IMR-90 (cell line): ENCODE results near the gene OR6V1. TPM values are rescaled to one million over a fixed set of nuclear protein-coding genes. Genes with fewer than 3 reads are reported as not detected.
A peak's percentile ranks its signal among the peaks of the same experiment; 100 is the strongest.

Experiments used
- ATAC-seq: fragments of 200-7000 bp; cut with Tn5 transposase; 2 replicates; pipeline ENCODE4 v1.9.1; 2020; ENCODE audit warnings: low read depth, mild to moderate bottlenecking, moderate library complexity
- BruUV-seq: library from RNA; stranded (reverse); fragments of 400-500 nt; replicated peaks from 2 replicates; lab custom pipeline; 2021; lab: Mats Ljungman, UMichigan
- CTCF ChIA-PET: fragments of 300-600 bp; formaldehyde crosslinking; extraction: SDS; loops from one replicate; lab custom pipeline; 2021; ENCODE audit warnings: antibody characterized with exemption; lab: Yijun Ruan, JAX
- POLR2A ChIA-PET: fragments of 300-600 bp; sonication (Branson Sonifier 250); formaldehyde crosslinking; loops from one replicate; lab custom pipeline; 2022; ENCODE audit warnings: antibody characterized with exemption; ENCODE audit not compliant: unreplicated experiment; lab: Charles Lee
- DNase-seq: peaks from one replicate; pipeline ENCODE4 v3.0.0; 2013
- H2AFZ ChIP-seq: replicated peaks from 2 replicates; pipeline ENCODE3; 2013; ENCODE audit warnings: low read length, mild to moderate bottlenecking; ENCODE audit not compliant: poor library complexity
- H2AK5ac ChIP-seq: 2 replicates; pipeline ENCODE4 v1.6.1; 2013; ENCODE audit warnings: low read depth, low read length, inconsistent platforms
- H2AK9ac ChIP-seq: replicated peaks from 2 replicates; pipeline ENCODE3; 2013; ENCODE audit warnings: mild to moderate bottlenecking, low read depth, low read length, moderate library complexity; ENCODE audit not compliant: poor library complexity
- H2BK120ac ChIP-seq: 2 replicates; pipeline ENCODE4 v1.6.1; 2013; ENCODE audit warnings: low read depth, low read length, inconsistent platforms
- H2BK15ac ChIP-seq: 3 replicates; pipeline ENCODE4 v1.6.1; 2013; ENCODE audit warnings: low read depth, low read length, inconsistent platforms
- H2BK20ac ChIP-seq: 2 replicates; pipeline ENCODE4 v1.6.1; 2013; ENCODE audit warnings: low read depth, mild to moderate bottlenecking, inconsistent platforms, low read length, moderate library complexity
- H2BK5ac ChIP-seq: 2 replicates; pipeline ENCODE4 v1.6.1; 2013; ENCODE audit warnings: mild to moderate bottlenecking, low read depth, low read length, inconsistent platforms; ENCODE audit not compliant: poor library complexity, severe bottlenecking
- H3K14ac ChIP-seq: replicated peaks from 2 replicates; pipeline ENCODE4 v1.6.1; 2013; ENCODE audit warnings: low read depth, low read length, inconsistent platforms
- H3K18ac ChIP-seq: 2 replicates; pipeline ENCODE4 v1.6.1; 2013; ENCODE audit warnings: low read depth, low read length, control low read depth
- H3K23ac ChIP-seq: 2 replicates; pipeline ENCODE4 v1.6.1; 2013; ENCODE audit warnings: low read depth, low read length, inconsistent platforms
- H3K27ac ChIP-seq: 2 replicates; pipeline ENCODE4 v1.5.1; 2013; ENCODE audit warnings: mild to moderate bottlenecking, control low read depth, low read length; ENCODE audit not compliant: insufficient read depth
- H3K27me3 ChIP-seq: 2 replicates; pipeline ENCODE4 v1.6.1; 2013; ENCODE audit warnings: low read length; ENCODE audit not compliant: control insufficient read depth, insufficient read depth
- H3K36me3 ChIP-seq: 2 replicates; pipeline ENCODE4 v1.6.1; 2013; ENCODE audit warnings: low read length, mixed read lengths; ENCODE audit not compliant: control insufficient read depth, insufficient read depth
- H3K4ac ChIP-seq: 2 replicates; pipeline ENCODE4 v1.6.1; 2013; ENCODE audit warnings: low read depth, low read length, inconsistent platforms
- H3K4me1 ChIP-seq: 2 replicates; pipeline ENCODE4 v1.6.1; 2013; ENCODE audit warnings: low read length, mixed read lengths; ENCODE audit not compliant: control insufficient read depth, insufficient read depth
- H3K4me2 ChIP-seq: 2 replicates; pipeline ENCODE4 v1.6.1; 2013; ENCODE audit warnings: low read depth, mild to moderate bottlenecking, control low read depth, low read length, moderate library complexity
- H3K4me3 ChIP-seq: 2 replicates; pipeline ENCODE4 v1.5.1; 2013; ENCODE audit warnings: low read depth, mild to moderate bottlenecking, control low read depth, low read length, moderate library complexity; ENCODE audit not compliant: insufficient read depth
- H3K56ac ChIP-seq: 2 replicates; pipeline ENCODE4 v1.6.1; 2013; ENCODE audit warnings: low read length, inconsistent platforms; ENCODE audit not compliant: insufficient read depth; ENCODE audit errors: extremely low read depth
- H3K79me1 ChIP-seq, 2 experiments: 2 replicates each; pipeline ENCODE4 v1.6.1; 2013; ENCODE audit warnings: low read length in 2 of 2, inconsistent platforms in 1 of 2, low read depth in 1 of 2
- H3K9ac ChIP-seq: 2 replicates; pipeline ENCODE4 v1.6.1; 2013; ENCODE audit warnings: low read depth, low read length, control low read depth
- H3K9me1 ChIP-seq: 2 replicates; pipeline ENCODE4 v1.6.1; 2013; ENCODE audit warnings: low read length, inconsistent platforms; ENCODE audit not compliant: insufficient read depth
- H3K9me3 ChIP-seq: 2 replicates; pipeline ENCODE4 v1.6.1; 2013; ENCODE audit warnings: low read length; ENCODE audit not compliant: control insufficient read depth, insufficient read depth
- H4K20me1 ChIP-seq: 2 replicates; pipeline ENCODE4 v1.6.1; 2013; ENCODE audit warnings: low read length, inconsistent platforms; ENCODE audit not compliant: insufficient read depth
- H4K5ac ChIP-seq: 2 replicates; pipeline ENCODE4 v1.6.1; 2013; ENCODE audit warnings: mild to moderate bottlenecking, low read depth, low read length, control low read depth
- H4K8ac ChIP-seq, 2 experiments: 2 replicates each; pipeline ENCODE4 v1.6.1; 2013; ENCODE audit warnings: low read depth in 2 of 2, low read length in 2 of 2, control low read depth in 1 of 2, inconsistent platforms in 1 of 2
- H4K91ac ChIP-seq: 2 replicates; pipeline ENCODE4 v1.6.1; 2013; ENCODE audit warnings: low read depth, low read length, inconsistent platforms; ENCODE audit not compliant: insufficient read depth
- BHLHE40 ChIP-seq: fragments of 150-350 bp; IDR thresholded peaks from 2 replicates; pipeline ENCODE4 v1.6.1; 2016; ENCODE audit warnings: mild to moderate bottlenecking, low read depth, low read length
- CEBPB ChIP-seq: IDR thresholded peaks from 2 replicates; pipeline ENCODE4 v1.6.1; 2012; ENCODE audit warnings: low read depth, low read length, improper control_type of control experiment
- CHD1 ChIP-seq: IDR thresholded peaks from 2 replicates; pipeline ENCODE4 v1.6.1; 2012; ENCODE audit warnings: low read depth, low read length, improper control_type of control experiment
- CTCF ChIP-seq: conservative IDR thresholded peaks from 2 replicates; pipeline ENCODE4 v1.5.1; 2012; ENCODE audit warnings: mild to moderate bottlenecking, low read depth, low read length, improper control_type of control experiment
- MXI1 ChIP-seq: IDR thresholded peaks from 2 replicates; pipeline ENCODE4 v1.6.1; 2012; ENCODE audit warnings: low read depth, mild to moderate bottlenecking, low read length, moderate library complexity, borderline replicate concordance
- NFE2L2 ChIP-seq: fragments of 150-350 bp; IDR thresholded peaks from 2 replicates; pipeline ENCODE4 v1.6.1; 2016; ENCODE audit warnings: low read depth, mild to moderate bottlenecking, low read length
- POLR2A ChIP-seq: IDR thresholded peaks from 2 replicates; pipeline ENCODE4 v1.6.1; 2012; ENCODE audit warnings: mild to moderate bottlenecking, low read depth, low read length
- RAD21 ChIP-seq: IDR thresholded peaks from 2 replicates; pipeline ENCODE4 v1.6.1; 2012; ENCODE audit warnings: low read length, improper control_type of control experiment
- RCOR1 ChIP-seq: IDR thresholded peaks from 2 replicates; pipeline ENCODE4 v1.6.1; 2012; ENCODE audit warnings: mild to moderate bottlenecking, low read length, improper control_type of control experiment; ENCODE audit not compliant: insufficient replicate concordance
- RFX5 ChIP-seq: IDR thresholded peaks from 2 replicates; pipeline ENCODE4 v1.8.0; 2012; ENCODE audit warnings: low read depth, mild to moderate bottlenecking, low read length, moderate library complexity
- SMC3 ChIP-seq: fragments of 150-350 bp; IDR thresholded peaks from 2 replicates; pipeline ENCODE4 v1.6.1; 2016; ENCODE audit warnings: low read depth, mild to moderate bottlenecking, antibody characterized with exemption, low read length, moderate library complexity
- USF2 ChIP-seq: fragments of 150-350 bp; IDR thresholded peaks from 2 replicates; pipeline ENCODE4 v1.6.1; 2017; ENCODE audit warnings: mild to moderate bottlenecking, antibody characterized with exemption, low read length, low read depth
- WGBS, 2 experiments: methylation state at CpG; one replicate each; pipeline versions ENCODE4 v1.1.5 to v1.1.7; 2013; ENCODE audit warnings: missing lambda C conversion rate in 2 of 2; ENCODE audit not compliant: insufficient read length in 1 of 2; ENCODE audit errors: extremely low coverage in 2 of 2; 5-methylcytosine and 5-hydroxymethylcytosine counted together
- dilution Hi-C: fragments of 300-500 bp; cut with HindIII; formaldehyde crosslinking; loops from one replicate; pipeline ENCODE4 v1.14.3; 2018; ENCODE audit warnings: low sequenced_read_pairs; ENCODE audit not compliant: unreplicated experiment
- in situ Hi-C: fragments of 300-500 bp; cut with MboI; formaldehyde crosslinking; loops from 3 replicates; pipeline ENCODE4 v1.14.3; 2019; ENCODE audit warnings: low sequenced_read_pairs, inconsistent platforms, mixed read lengths
- intact Hi-C: fragments of 100-400 bp; cut with micrococcal nuclease; formaldehyde crosslinking; loops from 2 replicates; pipeline ENCODE4 v1.10.0; 2022
- polyA plus RNA-seq, 3 experiments: library from polyadenylated mRNA; depleted of rRNA; stranded (reverse); fragments of >200 nt; gene quantifications; 2 replicates each; pipeline ENCODE4 v1.2.3, GENCODE V29; 2012; ENCODE audit warnings: low replicate concordance in 1 of 3
- total RNA-seq: library from RNA; depleted of rRNA; stranded (reverse); fragments of >200 nt; gene quantifications from 2 replicates; pipeline ENCODE4 v1.2.3, GENCODE V29; 2012
- TF ChIP-seq, protein P1 (sequence below): fragments of 150-350 bp; IDR thresholded peaks from 2 replicates; pipeline ENCODE4 v1.6.1; 2016; ENCODE audit warnings: low read depth, mild to moderate bottlenecking, low read length, moderate library complexity, borderline replicate concordance

OR6V1 gene
- total and polyA plus RNA-seq, 2 of the 4 experiments (the other 2 are of a cell fraction) = not detected

DNA sequence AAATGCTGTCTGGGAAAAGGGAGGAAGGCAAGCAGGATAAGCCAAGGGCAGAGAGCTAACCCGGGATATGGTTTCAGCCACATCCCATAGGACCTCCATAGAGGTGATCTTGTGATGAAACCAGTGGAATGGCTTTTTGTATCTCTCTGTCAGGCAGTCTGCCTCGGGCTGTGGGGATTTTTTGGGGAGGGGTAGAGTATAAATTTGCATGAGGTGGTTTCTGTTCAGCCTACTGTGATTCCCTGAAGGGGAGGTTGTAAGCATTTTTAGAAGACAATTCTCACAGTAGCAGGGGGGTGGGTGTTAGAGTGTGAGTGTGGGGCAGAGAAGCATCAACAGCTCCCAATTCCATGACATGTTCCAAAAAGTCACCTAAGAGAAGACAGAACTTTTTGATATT lies 37.1 kb upstream of the OR6V1 start:
- TF ChIP-seq CEBPB = no peak
- TF ChIP-seq RFX5 = no peak
- no peak for TF ChIP-seq BHLHE40
- TF ChIP-seq CHD1 = no peak
- TF ChIP-seq POLR2A = no peak
- no peak for TF ChIP-seq USF2
- no peak for TF ChIP-seq CTCF
- no peak for TF ChIP-seq NFE2L2
- no peak for TF ChIP-seq MXI1
- TF ChIP-seq, protein P1, sequence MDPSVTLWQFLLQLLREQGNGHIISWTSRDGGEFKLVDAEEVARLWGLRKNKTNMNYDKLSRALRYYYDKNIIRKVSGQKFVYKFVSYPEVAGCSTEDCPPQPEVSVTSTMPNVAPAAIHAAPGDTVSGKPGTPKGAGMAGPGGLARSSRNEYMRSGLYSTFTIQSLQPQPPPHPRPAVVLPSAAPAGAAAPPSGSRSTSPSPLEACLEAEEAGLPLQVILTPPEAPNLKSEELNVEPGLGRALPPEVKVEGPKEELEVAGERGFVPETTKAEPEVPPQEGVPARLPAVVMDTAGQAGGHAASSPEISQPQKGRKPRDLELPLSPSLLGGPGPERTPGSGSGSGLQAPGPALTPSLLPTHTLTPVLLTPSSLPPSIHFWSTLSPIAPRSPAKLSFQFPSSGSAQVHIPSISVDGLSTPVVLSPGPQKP = no peak
- no peak for TF ChIP-seq SMC3
- no peak for TF ChIP-seq RCOR1
- TF ChIP-seq RAD21 = no peak
- POLR2A ChIA-PET = no interaction called here
- no peaks in the 10 kb centered on the region for H3K9me1 ChIP-seq

More for the DNA sequence above, 37.1 kb upstream of the OR6V1 start:
- BruUV-seq = no TSS peak
- Histone ChIP-seq H3K23ac (no peak overlapping the region), H2BK15ac (no peak overlapping the region), H2AFZ (no peak overlapping the region), H3K27me3 (no peaks in the 10 kb centered on the region), H2AK9ac (no peak overlapping the region), H3K18ac (peak overlapping the region; percentile 19; the same call in 1 of the 2 replicates), H4K91ac (no peak overlapping the region), H3K4me3 (no peak overlapping the region), H3K36me3 (no peaks in the 10 kb centered on the region), H3K4me1 (no peaks in the 10 kb centered on the region), H4K20me1 (no peaks in the 10 kb centered on the region), H3K56ac (no peak overlapping the region), H2BK120ac (no peak overlapping the region), H3K9ac (no peak overlapping the region), H4K5ac (no peak overlapping the region), H4K8ac (no peak overlapping the region), H2BK20ac (no peak overlapping the region), H2BK5ac (no peak overlapping the region), H3K14ac (no peak overlapping the region), H3K79me1 (no peaks in the 10 kb centered on the region), H3K4ac (no peak overlapping the region), H3K27ac (no peak overlapping the region), H2AK5ac (no peak overlapping the region), H3K4me2 (no peak overlapping the region), H3K9me3 (no peaks in the 10 kb centered on the region)
- dilution Hi-C loops (no loop called here), in situ Hi-C loops (loop anchor here (25.0 kb wide), 1 partner anchor 422 kb away; the partner anchor contains the start of gene TAS2R60), intact Hi-C loops (no loop called here)
- ATAC-seq (no peak), DNase-seq (no peak)
- no CpG with 5 or more reads among the region's 2 CpGs for WGBS, 2 experiments
- CTCF ChIA-PET = interaction anchor here (0.7 to 1.8 kb wide), 2 partner anchors 200 to 1184 kb away, joined by 3 to 12 read pairs; no protein-coding TSS in a partner anchor
